HEK293T (cell line): ENCODE results near the gene PPP4R4.

Source experiments
- ARNT ChIP-seq: fragments of 450-650 bp; IDR thresholded peaks from 2 replicates; pipeline ENCODE4 v1.6.1; 2017; ENCODE audit warnings: mild to moderate bottlenecking
- ELF4 ChIP-seq: fragments of 450-650 bp; IDR thresholded peaks from 2 replicates; pipeline ENCODE4 v1.6.1; 2017; ENCODE audit warnings: antibody characterized with exemption
- FOXK2 ChIP-seq: fragments of 450-650 bp; IDR thresholded peaks from 2 replicates; pipeline ENCODE4 v1.6.1; 2016; ENCODE audit warnings: mild to moderate bottlenecking
- FOXM1 ChIP-seq: fragments of 450-650 bp; IDR thresholded peaks from 2 replicates; pipeline ENCODE4 v1.6.1; 2017; ENCODE audit warnings: mild to moderate bottlenecking, borderline replicate concordance
- HDGF ChIP-seq: fragments of 450-650 bp; IDR thresholded peaks from 2 replicates; pipeline ENCODE4 v1.6.1; 2017; ENCODE audit warnings: antibody characterized with exemption, borderline replicate concordance
- L3MBTL2 ChIP-seq: fragments of 450-650 bp; conservative IDR thresholded peaks from 2 replicates; pipeline ENCODE4 v1.6.1; 2016; ENCODE audit warnings: mild to moderate bottlenecking
- LEF1 ChIP-seq: fragments of 450-650 bp; IDR thresholded peaks from 2 replicates; pipeline ENCODE4 v1.6.1; 2017; ENCODE audit warnings: mild to moderate bottlenecking, borderline replicate concordance
- SP1 ChIP-seq: fragments of 450-650 bp; IDR thresholded peaks from 2 replicates; pipeline ENCODE4 v1.6.1; 2017
- SUZ12 ChIP-seq: fragments of 450-650 bp; IDR thresholded peaks from 2 replicates; pipeline ENCODE4 v1.6.1; 2016; ENCODE audit warnings: mild to moderate bottlenecking
- TARDBP ChIP-seq: fragments of 450-650 bp; IDR thresholded peaks from 2 replicates; pipeline ENCODE4 v1.6.1; 2016
- ZNF384 ChIP-seq: fragments of 450-650 bp; IDR thresholded peaks from 2 replicates; pipeline ENCODE4 v1.6.1; 2016
- TF ChIP-seq, protein P1 (sequence below): fragments of 450-650 bp; IDR thresholded peaks from 2 replicates; pipeline ENCODE4 v1.6.1; 2016

DNA sequence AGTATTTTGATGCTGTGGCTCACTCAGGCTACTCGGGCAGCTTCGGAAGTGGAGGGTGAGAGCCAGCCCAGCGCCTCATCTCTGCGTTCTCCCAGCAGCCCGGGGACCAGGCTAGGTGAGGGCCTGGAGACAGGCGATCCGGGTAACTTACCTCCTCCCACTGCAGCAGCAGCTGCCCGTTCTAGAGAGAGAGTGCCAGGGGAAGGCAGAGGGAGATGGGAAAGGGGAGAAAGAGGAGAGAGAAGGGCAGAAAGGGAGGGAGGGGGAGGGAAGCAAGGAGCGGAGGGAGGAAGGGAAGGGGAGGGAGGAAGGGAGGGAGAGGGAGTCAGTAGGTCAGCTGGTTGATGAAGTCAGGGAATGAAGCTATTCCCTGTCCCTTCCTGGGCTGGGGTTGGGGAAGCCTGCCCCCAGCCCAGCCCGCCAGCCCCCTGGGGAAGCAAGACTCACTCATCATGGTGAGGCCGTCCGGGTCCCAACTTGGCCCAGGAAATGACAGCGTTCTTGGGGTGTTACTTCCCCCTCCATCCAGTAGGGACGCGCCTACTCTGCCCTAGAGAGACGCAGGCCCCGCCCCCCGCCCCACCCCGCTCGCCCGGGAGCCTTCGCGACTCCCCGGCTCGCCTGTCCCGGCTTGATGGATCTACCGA, 44.9 kb upstream of the PPP4R4 start, which contains the start of gene IFI27L2:
- TF ChIP-seq HDGF = no peak
- no peak for TF ChIP-seq FOXK2
- TF ChIP-seq, protein P1, sequence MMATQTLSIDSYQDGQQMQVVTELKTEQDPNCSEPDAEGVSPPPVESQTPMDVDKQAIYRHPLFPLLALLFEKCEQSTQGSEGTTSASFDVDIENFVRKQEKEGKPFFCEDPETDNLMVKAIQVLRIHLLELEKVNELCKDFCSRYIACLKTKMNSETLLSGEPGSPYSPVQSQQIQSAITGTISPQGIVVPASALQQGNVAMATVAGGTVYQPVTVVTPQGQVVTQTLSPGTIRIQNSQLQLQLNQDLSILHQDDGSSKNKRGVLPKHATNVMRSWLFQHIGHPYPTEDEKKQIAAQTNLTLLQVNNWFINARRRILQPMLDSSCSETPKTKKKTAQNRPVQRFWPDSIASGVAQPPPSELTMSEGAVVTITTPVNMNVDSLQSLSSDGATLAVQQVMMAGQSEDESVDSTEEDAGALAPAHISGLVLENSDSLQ = no peak
- TF ChIP-seq ZNF384 = no peak
- TF ChIP-seq FOXM1 = no peak
- TF ChIP-seq SUZ12 = no peak
- no peak for TF ChIP-seq ELF4
- no peak for TF ChIP-seq SP1
- no peak for TF ChIP-seq L3MBTL2
- TF ChIP-seq ARNT = no peak
- TF ChIP-seq TARDBP = no peak
- no peak for TF ChIP-seq LEF1
